ENCODE measurements around the gene FAM9B. TPM values are rescaled to one million over a fixed set of nuclear protein-coding genes. Genes with fewer than 3 reads are reported as not detected.

Gene FAM9B
- polyA plus RNA-seq, 1 donor (not counting 4 experiments of a cell fraction or from before 2014, with no cell fraction given), result not detected

DNA sequence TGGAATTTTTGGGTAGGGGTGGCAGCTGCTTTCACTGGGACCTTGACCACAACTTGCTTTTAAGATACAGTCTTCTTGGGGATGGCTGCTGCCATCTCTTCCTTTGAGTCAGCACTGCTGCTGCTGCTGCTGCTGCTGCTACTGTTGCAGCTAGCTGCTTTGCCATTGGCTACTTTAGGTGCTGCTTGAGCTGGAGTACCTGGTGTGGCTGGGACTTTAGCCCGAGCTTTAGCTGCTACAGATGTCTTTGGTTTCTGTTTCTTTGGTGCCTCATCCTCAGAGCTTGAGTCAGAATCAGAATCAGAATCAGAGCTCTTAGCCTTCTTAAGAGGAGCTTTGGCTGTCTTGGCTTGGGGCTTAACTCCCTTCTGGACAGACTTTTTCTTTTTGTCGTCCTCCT, 52.2 kb downstream of the FAM9B start:
- Histone ChIP-seq H3K9me3 (ENCODE audit: control insufficient read depth, low read depth, low read length) (no peaks in the 10 kb centered on the region), H3K27ac (ENCODE audit: control insufficient read depth, insufficient read depth, low read length) (no peak overlapping the region), H3K27me3 (ENCODE audit: control insufficient read depth, extremely low read depth, insufficient read depth, low read length) (peaks cover 7% of the 10 kb centered on the region), H3K9ac (ENCODE audit: control insufficient read depth, extremely low read depth, insufficient read depth, low read length) (no peak overlapping the region), H3K4me1 (ENCODE audit: control insufficient read depth, extremely low read depth, insufficient read depth, low read length) (no peaks in the 10 kb centered on the region), H3K79me2 (ENCODE audit: control insufficient read depth, insufficient read depth, low read length) (no peaks in the 10 kb centered on the region), H2AFZ (ENCODE audit: control insufficient read depth, low read length) (no peak overlapping the region), H3K4me2 (ENCODE audit: control insufficient read depth, extremely low read depth, insufficient read depth, low read depth, low read length) (no peak overlapping the region), H4K20me1 (ENCODE audit: control insufficient read depth, extremely low read depth, insufficient read depth, low read length) (no peaks in the 10 kb centered on the region), H3K4me3 (ENCODE audit: control insufficient read depth in 2 of 3, extremely low read depth in 1 of 3, insufficient read depth in 2 of 3, low read depth in 1 of 3, low read length in 3 of 3) (no peak overlapping the region), H3K9me1 (ENCODE audit: control insufficient read depth, extremely low read depth, insufficient read depth, low read length) (no peaks in the 10 kb centered on the region), H3K36me3 (ENCODE audit: control insufficient read depth in 2 of 2, extremely low read depth in 1 of 2, insufficient read depth in 2 of 2, low read length in 2 of 2) (no peaks in the 10 kb centered on the region)
- dilution Hi-C loops (cut with MboI; ENCODE audit: extremely low pct_ligation_motif_present, low sequenced_read_pairs), result no loop called here
- FAIRE-seq (no peak), DNase-seq (ENCODE audit: low read depth, low spot score) (no peak)
- no peak for TF ChIP-seq EZH2 (IDR thresholded peaks at IDR 0.05; ENCODE audit: low read length)
- TF ChIP-seq, protein P1, sequence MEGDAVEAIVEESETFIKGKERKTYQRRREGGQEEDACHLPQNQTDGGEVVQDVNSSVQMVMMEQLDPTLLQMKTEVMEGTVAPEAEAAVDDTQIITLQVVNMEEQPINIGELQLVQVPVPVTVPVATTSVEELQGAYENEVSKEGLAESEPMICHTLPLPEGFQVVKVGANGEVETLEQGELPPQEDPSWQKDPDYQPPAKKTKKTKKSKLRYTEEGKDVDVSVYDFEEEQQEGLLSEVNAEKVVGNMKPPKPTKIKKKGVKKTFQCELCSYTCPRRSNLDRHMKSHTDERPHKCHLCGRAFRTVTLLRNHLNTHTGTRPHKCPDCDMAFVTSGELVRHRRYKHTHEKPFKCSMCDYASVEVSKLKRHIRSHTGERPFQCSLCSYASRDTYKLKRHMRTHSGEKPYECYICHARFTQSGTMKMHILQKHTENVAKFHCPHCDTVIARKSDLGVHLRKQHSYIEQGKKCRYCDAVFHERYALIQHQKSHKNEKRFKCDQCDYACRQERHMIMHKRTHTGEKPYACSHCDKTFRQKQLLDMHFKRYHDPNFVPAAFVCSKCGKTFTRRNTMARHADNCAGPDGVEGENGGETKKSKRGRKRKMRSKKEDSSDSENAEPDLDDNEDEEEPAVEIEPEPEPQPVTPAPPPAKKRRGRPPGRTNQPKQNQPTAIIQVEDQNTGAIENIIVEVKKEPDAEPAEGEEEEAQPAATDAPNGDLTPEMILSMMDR (optimal IDR thresholded peaks at IDR 0.05 in 1 of 3, IDR thresholded peaks at IDR 0.05 in 1 of 3, conservative IDR thresholded peaks at IDR 0.05 in 1 of 3; ENCODE audit: extremely low read depth in 1 of 3, insufficient read depth in 2 of 3, low read length in 3 of 3), result no peak

DNA sequence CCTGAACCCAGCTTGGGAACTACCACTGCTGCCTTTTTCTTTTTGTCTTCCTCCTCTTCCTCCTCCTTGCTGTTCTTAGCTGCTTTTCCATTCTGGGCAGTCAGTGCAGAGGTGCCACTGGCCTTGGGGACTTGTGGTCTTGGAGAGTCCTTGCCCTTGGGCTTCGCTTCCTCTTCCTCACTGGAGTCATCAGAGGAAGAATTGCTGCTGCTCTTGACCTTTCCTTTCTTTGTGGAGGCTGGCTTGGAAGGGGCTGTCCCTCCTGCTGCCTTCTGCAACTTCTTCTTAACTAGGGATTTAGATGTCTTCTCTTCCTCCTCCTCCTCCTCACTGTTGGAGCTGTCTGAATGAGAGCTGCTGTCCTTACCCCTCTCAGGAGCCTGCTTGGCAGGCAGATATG, 53.2 kb downstream of the FAM9B start:
- no peak overlapping the region for H2AFZ ChIP-seq (ENCODE audit: control insufficient read depth, low read length)
- dilution Hi-C loops (cut with MboI; ENCODE audit: extremely low pct_ligation_motif_present, low sequenced_read_pairs), result no loop called here
- no peaks in the 10 kb centered on the region for H3K36me3 ChIP-seq (ENCODE audit: control insufficient read depth in 2 of 2, extremely low read depth in 1 of 2, insufficient read depth in 2 of 2, low read length in 2 of 2)
- DNase-seq (ENCODE audit: low read depth, low spot score) (no peak), FAIRE-seq (no peak)
- no peak overlapping the region for H3K9ac ChIP-seq (ENCODE audit: control insufficient read depth, extremely low read depth, insufficient read depth, low read length)
- no peaks in the 10 kb centered on the region for H3K4me1 ChIP-seq (ENCODE audit: control insufficient read depth, extremely low read depth, insufficient read depth, low read length)
- H3K9me3 ChIP-seq (ENCODE audit: control insufficient read depth, low read depth, low read length), result no peaks in the 10 kb centered on the region
- H3K9me1 ChIP-seq (ENCODE audit: control insufficient read depth, extremely low read depth, insufficient read depth, low read length), result no peaks in the 10 kb centered on the region
- H3K79me2 ChIP-seq (ENCODE audit: control insufficient read depth, insufficient read depth, low read length), result no peaks in the 10 kb centered on the region
- TF ChIP-seq, protein P1 (optimal IDR thresholded peaks at IDR 0.05 in 1 of 3, IDR thresholded peaks at IDR 0.05 in 1 of 3, conservative IDR thresholded peaks at IDR 0.05 in 1 of 3; ENCODE audit: extremely low read depth in 1 of 3, insufficient read depth in 2 of 3, low read length in 3 of 3), result no peak
- no peak for TF ChIP-seq EZH2 (IDR thresholded peaks at IDR 0.05; ENCODE audit: low read length)
- no peak overlapping the region for H3K4me3 ChIP-seq (ENCODE audit: control insufficient read depth in 2 of 3, extremely low read depth in 1 of 3, insufficient read depth in 2 of 3, low read depth in 1 of 3, low read length in 3 of 3)
- no peak overlapping the region for H3K27ac ChIP-seq (ENCODE audit: control insufficient read depth, insufficient read depth, low read length)
- H3K4me2 ChIP-seq (ENCODE audit: control insufficient read depth, extremely low read depth, insufficient read depth, low read depth, low read length), result no peak overlapping the region
- H4K20me1 ChIP-seq (ENCODE audit: control insufficient read depth, extremely low read depth, insufficient read depth, low read length), result no peaks in the 10 kb centered on the region
- peaks cover 7% of the 10 kb centered on the region for H3K27me3 ChIP-seq (ENCODE audit: control insufficient read depth, extremely low read depth, insufficient read depth, low read length)

Other genes starting within 250 kb of the FAM9B start
- gene FAM9A, start 232.7 kb downstream of the FAM9B start, polyA plus RNA-seq, result not detected in 3 replicates

Data from keratinocyte (primary cell).